NCI-H345 treated with DMSO at 0.1 percent for 48 hours (cell line): ENCODE data around the gene AIFM3.
"Not testable (repeated sequence)": the region's sequence is repeated elsewhere in the genome, so short reads cannot be mapped to it uniquely, and the experiment has no call there.

Experiments
- DNase-seq: peaks from one replicate; lab custom pipeline; 2025; ENCODE audit not compliant: unreplicated experiment; lab: John Stamatoyannopoulos, UW

Gene AIFM3

DNA sequence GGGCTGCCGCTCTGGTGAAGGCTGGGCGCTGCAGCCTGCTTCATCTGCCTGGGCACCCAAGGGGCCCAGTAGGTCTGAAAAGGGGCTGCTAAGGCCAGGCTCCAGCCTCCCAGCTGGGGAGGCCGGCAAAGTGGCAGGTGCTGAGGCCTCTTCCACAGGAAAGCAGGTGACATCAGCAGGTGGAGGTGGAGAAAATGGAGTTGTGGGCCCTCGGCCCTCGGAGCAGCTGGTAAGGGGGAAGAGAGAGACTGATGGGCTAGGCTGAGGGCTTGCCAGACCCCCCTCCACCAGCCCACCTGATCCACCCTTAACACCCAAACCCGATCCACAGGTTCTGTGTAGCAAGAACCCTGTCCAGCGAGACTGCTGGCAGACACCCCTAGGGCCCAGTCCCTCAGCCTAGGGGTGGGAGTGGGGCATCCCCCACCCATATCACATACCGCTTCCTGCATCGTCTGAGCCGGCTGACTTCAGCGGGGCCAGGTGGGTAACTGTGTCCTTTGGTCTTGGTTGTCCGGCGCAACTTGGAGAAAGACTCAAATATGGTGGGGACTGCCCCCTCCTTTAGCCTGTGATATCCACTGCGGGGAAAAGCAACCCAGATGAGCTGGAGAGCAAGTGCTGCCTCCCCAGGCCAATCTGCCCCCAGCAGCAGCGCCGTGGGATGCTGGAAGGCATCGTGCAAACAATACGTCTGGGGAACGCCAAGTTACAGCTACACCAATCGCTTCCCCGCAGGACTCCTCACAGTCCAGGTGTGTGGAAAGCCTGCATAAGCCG, 33.3 kb downstream of the AIFM3 start:
- DNase-seq = no peak

DNA sequence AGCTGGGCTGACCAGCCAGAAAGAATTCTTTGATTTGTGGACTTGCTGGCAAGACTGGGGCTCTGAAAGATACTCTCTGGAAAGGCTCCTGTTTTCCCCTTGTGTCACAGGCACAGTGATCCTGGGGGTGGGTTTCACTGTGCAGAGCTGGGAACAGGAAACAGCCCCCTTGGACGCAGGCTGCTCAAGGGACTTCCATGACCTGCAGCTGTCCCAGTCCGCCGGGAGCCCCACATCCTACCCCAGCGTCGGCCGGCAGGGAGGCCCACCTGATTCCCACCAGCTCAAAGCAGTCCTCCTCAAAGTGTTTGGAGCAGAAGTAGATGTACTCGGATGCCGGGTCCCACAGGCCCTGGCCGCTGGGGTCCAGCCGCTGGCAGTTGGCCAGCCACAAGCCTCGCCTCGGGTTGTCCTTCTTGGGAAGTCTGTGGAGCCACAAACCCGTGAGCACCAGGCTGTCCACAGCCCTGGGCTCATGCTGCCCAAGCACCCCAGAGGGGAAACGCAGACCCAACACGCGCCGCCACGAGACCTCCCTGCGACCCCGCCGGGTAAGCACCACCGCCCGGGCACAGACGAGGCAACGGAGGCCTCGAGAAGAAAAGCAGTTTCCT, 34.0 kb downstream of the AIFM3 start:
- DNase-seq = no peak

DNA sequence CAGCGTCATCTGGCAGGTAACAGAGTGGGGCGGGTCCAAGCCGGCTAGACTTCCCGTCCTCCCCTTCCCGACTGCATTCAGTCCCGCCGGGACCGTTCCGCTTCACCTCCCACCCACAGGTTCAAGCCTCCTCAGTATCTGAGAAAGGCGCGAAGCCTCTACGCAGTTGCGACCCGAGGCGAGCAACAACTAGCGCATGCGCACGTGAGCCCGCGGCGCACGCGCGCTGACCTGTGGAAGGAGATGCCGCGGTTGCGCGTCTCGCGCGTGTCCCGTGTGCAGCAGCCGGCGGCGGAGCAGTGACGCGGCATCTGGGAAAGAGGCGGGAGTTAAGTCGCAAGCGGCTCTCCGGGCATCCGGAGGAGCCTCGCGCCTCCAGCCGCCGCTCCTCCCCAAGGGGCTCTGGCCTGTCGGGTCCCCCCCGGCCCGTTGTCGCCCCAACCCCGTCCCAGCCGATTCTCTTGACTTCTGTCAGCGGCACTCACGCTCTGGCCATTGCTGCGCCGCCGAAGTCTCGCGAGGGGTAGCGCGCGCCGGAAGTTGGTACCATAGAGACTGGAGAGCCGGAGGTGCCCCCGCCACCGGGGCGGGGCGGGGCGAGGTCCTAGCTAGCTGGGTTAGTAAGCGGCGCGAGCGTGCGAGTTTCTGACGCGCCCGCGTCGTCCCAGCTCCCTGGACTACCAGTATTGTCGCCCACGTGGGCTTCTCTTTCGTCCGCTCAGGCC, 34.7 kb downstream of the AIFM3 start, which contains the start of gene THAP7:
Gene THAP7, minus strand, starts transcription at position 518 of the 725 bp plus-strand sequence. Its CDS starts 207 bp downstream, at position 311.
- peak; percentile 63 for DNase-seq

DNA sequence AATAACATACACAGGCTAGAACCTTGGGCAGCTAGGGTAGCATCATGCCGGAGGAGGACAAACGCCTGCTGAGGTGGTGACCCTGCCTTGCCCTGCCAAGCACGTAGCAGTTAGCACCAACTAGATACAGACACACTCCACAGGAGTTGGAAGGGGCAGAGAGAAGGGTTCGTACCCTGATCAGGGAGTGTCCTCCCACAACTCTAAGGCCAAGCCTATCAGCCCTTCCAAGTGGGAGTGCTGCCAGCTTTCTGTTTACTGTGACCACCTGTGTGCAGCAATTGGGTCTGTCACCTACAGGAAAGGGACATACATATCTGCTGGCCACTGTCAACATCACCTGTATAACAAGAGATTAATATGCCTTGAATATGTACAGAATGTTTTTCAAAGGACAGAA, 36.7 kb downstream of the AIFM3 start:
- no peak for DNase-seq

DNA sequence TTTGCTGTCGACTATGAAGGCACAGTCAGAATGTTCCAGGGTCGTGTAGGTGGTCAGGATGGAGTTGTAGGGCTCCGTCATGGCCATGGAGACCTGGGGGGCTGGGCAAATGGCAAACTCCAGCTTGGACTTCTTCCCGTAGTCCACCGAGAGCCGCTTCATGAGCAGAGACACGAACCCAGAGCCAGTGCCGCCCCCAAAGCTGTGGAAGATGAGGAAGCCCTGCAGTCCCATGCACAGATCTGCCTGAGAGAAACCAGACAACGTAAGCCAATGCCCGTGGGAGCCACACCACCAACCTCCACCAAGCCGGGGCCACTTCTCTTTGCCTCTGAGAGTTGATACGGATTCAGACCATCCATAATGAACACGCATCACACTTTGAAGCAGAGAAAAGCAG, 42.2 kb downstream of the AIFM3 start:
- DNase-seq = not testable (repeated sequence)

DNA sequence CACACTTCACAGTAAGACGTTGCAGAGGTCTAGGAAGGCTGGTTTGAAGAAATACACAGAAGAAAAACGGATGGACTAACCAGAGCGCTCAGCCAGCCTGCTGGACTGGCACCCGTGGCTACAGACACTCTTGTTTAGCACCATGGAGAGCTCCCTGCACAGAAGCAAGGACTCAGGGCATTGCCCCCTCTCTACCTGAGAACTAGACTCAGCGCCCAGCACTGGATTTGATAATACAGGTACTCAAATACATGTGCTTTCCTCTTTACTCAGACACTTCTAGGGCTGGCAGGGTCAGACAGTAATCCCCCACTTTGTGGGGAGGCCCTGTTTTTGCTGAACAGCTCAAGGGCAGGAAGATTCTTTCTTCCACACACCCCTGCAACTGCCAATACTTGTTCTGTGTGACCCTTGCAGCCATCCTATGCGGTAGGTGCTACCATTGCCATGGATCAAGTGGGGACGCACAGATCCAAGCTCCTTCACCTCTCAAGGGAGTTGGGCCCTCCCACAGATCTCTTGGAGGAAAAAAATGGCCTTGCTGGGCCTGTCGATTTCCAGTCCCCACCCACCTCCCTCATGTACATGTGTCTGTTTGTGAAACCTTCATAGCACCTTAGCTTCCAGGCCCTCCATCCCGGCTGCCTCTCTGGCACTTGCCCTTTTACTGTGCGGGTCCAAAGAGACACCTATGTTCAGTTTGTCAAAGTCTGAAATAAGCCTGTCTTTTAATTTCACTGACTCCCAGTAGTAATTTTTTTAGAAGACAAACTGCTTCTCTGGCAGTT, 42.8 kb downstream of the AIFM3 start:
- DNase-seq = no peak

DNA sequence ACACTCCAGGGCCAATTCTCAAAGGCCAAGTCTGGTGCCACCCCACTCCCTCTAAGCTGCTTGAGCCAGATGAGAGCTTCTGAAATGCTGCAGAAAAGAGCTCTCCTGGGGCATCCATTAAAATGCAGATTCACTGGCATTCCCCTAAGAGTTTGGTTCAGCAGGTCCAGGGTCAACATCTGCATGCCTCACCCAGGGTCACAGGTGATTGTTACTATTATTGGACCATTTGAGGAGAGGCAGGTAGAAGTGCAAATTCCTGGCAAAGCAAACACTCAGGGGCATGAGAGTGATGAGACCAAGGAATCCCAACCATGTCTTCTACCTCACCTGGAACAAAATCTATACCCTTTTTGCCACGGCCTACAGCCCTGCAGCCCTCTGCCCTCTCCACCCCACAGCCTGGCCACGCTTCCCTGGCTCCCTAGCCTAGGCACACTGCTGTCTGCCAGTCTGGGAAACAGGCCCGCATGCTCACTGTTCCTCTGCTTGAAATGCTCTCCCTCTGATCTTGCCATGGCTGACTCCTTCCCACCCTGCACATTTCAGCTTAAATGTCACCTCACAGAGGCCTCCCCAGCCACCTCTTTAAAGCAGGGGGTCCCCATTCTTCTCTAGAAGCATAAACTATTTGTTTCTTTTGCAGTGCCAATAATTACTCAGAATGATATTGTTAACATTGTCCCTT, 43.5 kb downstream of the AIFM3 start:
- DNase-seq = no peak

DNA sequence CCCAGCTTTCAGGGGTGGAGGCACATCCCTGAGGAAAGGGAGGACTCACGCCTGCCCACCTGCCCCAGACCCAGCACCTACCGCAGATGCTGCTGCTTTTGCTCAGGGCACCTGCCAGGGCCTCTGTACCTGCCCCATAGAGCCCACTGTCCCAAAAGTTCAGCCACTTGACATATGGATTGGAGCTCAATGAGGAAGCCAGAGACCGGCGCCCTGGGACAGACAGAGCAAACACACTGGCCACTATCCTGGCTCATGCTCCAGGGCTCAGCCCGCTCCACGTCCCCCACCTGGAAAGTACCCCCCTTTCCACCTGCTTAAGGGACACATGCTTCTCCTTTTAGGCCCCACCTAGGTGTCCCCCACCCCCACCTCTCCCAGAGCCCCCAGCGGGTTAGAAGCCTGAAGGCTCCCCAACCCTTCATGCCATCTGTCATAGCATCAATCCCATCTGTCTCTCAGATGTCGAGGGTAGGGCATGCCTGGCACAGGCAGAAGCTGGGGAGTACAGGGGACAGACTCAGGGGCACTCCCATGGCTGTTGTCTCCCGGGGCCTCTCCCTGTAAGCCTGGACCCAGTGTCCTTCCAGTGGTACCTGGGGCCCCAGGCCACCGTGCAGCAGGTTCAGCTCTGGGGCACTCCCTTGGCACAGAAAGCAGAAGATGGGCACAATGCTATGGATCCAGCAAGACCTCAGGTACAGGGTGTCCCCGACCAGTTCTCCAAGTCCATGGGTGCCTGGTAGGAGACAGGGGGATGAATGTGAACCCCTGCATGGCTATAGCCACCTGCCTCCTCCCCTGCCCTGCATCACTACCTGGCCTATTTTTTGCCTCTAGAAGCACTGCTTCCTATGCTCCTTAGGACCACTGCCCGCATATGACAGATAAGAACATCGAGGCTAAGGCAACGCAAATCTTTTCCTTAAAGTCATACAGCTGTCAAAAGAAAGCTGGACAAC, 45.7 kb downstream of the AIFM3 start:
- DNase-seq = no peak

DNA sequence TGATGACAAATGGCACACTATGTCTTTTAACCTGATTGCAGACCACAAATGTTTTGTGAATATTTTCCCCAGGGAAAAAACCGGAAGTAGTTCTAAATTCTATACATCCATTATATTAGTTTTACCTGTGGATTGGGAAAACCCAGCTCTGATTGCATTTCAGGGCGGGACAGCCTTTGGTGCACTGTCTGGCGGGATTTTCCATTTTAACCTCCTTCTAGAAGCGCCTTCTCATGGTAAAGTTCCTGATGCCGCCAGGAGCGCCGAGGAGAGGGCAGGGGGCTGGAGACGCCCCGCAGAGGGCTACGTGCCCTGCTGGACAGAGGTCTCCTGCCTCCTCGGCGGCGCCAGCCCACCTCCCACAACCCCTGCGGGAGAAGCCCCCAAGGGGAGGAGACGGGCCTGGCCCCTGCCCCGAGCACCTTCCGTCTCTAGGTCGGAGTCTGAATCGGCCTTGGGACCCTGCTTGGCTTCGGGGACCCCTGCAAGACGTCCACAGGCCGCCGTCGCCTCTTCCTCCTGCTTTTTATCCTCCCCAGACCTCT, 46.7 kb downstream of the AIFM3 start:
- no peak for DNase-seq

DNA sequence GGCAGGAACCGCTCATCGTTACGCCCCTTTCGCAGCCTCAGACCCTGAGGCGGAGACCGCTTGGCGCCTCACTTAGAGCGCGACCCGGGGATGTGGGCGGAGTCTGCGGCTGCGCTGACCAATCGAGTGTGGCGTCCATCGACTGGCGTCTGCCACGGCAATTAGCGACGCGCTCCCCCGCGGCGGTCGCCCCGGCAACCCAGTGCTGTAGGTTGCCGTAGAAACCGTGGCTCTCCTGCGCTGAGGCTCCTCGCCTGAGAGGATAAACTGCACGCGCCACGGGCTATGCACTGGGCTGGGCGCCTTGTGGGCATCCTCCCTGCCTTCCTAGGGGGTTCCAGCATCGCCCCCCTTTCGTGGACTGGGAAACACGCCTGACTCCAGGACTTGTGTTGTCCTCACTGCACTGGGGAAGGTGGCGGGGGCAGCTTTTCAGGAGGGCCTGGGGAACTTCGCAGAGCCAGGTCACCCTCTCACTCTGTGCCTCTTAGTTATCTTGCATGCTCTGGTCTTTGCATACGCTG, 47.2 kb downstream of the AIFM3 start:
- DNase-seq = peak; percentile 79

DNA sequence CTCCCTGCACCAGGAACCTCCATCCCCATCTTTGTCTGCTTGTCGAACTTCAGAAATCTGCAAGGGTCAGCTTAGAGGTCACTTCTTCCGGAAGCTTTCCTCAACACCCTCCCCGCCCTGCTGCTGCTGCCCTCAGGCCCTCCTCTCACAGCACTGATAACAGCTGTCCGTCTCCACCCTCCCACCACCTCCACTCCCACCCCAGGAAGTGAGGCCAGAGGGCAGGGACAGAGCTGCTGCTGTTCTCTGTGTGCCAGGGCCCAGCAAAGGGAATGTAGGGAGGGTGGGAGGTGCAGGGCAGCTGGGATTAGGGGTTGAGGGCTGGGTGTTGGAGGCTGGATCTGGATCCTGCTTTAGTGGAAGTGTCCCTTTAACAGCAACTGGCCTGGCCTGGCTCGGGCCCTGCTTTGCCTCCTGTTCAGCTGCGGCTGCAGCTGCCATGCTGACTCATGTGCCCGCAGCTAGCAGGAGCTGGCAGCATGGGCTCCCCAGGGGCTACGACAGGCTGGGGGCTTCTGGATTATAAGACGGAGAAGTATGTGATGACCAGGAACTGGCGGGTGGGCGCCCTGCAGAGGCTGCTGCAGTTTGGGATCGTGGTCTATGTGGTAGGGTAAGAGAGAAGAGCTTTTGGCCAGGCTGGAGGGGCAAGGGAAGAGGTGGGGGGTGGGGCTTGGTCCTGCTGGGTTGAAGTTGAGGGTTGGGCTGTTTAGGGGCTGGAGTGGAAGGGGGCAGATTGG, 47.8 kb downstream of the AIFM3 start, which contains the start of gene P2RX6:
Gene P2RX6, plus strand, starts transcription at position 440 of the 740 bp plus-strand sequence. Its CDS starts 10 bp downstream, at position 450.
- no peak for DNase-seq

DNA sequence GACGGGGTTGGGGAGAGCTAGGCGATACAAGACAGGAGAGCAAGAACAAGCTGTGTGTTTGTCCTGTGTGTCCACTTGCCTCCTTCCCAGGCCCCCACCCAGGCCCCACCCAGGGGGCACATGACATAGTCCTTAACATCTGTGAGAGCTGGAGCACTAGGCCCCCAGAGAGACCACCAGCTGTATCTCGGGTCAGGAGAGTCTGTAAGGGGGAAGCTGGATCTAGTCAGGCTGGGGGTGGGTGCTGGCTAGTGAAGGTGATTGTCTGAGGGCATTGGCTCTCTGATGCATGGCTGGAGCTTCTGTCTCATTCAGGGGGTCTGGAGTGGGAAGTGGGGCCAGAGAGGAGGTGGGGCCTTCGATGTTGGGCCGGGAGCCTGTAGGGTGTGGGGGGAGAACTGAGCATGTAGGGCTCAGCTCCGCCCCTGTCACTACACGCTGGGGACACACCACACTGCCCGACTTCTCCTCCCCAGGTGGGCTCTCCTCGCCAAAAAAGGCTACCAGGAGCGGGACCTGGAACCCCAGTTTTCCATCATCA, 48.5 kb downstream of the AIFM3 start:
- no peak for DNase-seq

DNA sequence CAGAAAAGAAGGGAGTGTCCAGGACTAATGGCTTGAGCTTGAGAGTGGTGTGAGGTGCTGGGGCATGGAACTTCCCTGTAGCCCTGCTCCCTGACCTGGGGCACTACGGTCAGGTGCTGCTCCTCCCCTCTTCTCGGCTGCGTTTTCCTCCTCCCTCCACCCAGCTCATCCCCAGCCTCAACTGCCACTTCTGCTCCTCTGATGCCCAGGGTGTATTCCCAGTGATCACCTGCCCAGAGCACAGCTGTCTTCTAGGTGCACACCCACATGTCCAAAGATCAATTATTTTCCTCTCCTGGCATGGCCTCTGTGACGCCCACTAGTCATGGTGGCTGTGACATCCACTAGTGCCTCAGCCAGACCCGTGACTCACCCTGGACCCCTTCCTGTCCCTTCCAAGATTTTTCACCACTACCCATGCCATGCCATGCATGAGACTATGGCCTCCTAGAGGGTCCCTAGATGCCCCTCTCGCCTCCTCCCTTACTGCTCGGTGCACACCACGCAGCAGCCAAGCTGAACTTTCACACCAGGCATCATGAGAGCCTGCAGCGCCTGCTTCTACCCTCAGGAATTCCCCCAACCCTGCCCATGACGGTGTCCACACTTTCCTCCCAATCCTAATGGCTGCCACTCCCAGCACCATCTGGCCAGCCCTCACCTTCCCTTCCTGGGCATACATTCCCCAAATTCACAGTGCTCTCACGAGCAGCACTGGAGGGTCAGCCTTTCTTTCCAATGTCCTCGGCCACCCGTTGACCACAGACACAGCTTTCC, 49.8 kb downstream of the AIFM3 start:
- DNase-seq = no peak

DNA sequence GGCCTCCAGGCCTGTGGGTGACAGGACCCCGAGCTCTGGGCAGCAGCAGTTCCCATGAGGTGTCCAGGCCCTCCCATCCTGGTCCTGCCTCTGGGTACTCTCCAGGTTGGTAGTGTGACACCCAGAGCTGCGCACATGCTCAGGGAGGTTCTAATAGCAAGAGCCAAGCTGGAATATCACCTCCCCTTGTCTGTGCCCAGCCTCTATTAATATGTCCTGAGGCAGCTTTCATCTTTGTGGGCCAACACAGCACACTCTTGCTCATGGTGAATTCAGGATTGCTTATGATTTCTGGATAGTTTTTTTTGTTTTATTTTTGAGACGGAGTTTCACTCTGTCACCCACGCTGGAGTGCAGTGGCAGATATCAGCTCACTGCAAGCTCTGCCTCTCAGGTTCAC, 51.3 kb downstream of the AIFM3 start:
- DNase-seq = no peak

DNA sequence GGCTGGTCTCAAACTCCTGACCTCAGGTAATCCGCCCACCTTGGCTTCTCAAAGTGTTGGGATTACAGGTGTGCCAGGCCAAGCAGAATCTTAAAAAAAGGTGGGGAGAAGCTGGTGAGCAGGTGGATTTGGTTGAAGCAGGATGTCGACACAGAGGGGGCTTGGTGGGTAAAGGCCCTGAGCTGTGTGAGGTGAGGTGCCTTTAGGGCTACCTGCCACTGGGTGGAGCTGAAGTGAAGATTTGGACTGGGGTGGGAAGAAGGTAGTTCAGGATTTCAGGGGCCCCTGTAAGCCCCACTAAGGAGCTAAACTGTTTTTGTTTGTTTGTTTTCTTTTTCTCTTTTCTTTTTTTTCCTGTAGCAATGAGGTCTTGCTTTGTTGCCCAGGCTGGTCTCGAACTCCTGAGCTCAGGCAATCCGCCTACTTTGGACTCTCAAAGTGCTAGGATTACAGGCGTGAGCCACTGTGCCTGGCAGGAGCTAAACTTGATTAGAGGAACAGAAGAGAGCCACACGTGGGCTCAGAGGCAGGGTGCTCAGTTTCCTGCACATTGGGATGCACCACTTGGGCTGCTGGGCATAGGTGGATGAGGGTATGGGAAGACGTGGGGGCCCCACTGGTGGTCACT, 53.9 kb downstream of the AIFM3 start:
- DNase-seq = no peak

DNA sequence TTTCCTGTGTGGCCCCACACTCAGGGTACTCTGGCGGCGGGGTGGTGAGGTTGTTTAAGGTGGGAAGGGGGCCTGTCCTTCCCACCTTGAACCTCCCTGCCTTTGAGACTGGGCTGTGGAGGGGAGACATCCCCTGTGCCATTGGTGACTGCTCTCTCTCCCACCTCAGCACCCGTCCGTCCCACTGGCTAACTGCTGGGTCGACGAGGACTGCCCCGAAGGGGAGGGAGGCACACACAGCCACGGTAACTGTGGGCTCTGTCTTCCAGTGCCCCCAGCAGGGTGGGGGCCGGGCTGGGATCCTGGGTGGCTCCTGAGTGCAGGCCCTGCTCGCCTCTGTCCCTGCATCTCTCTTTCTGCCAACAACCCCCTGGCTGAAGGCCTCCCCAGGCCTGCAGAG, 55.5 kb downstream of the AIFM3 start:
- DNase-seq = no peak
